HepG2 (cell line): Measurements from ENCODE around the gene RABGAP1L. TPM values are rescaled to one million over a fixed set of nuclear protein-coding genes. Genes with fewer than 3 reads are reported as not detected.

ENCODE experiments used
- CREM ChIP-seq, 2 experiments: sonication (generic) in 1 of 2; formaldehyde crosslinking in 1 of 2; IDR thresholded peaks; 2 replicates each; pipeline versions ENCODE4 v1.4.0 to v1.6.1; 2016 to 2020; ENCODE audit warnings: antibody characterized with exemption in 1 of 2, mild to moderate bottlenecking in 1 of 2, missing genetic modification reagents in 1 of 2
- FOXK2 ChIP-seq: fragments of 450-650 bp; IDR thresholded peaks from 2 replicates; pipeline ENCODE4 v1.6.1; 2016
- GABPA ChIP-seq, 2 experiments: IDR thresholded peaks; 2 replicates each; pipeline ENCODE4 v1.6.1; 2011 to 2016; ENCODE audit warnings: low read depth in 2 of 2, low read length in 1 of 2, missing biosample characterization in 1 of 2, missing genetic modification characterization in 1 of 2
- GATAD2A ChIP-seq: IDR thresholded peaks from 2 replicates; pipeline ENCODE4 v1.6.1; 2016
- GFI1 ChIP-seq: sonication (generic); formaldehyde crosslinking; IDR thresholded peaks from 2 replicates; pipeline ENCODE4 v1.5.0; 2020; ENCODE audit warnings: missing genetic modification reagents, mild to moderate bottlenecking, borderline replicate concordance
- HNRNPUL1 ChIP-seq: fragments of 200-400 bp; formaldehyde crosslinking; IDR thresholded peaks from 2 replicates; pipeline ENCODE4 v1.6.1; 2017; ENCODE audit warnings: low read depth, mild to moderate bottlenecking, low read length, moderate library complexity
- MEIS2 ChIP-seq: sonication (generic); formaldehyde crosslinking; IDR thresholded peaks from 2 replicates; pipeline ENCODE4 v1.9.0; 2021; ENCODE audit warnings: mild to moderate bottlenecking, missing genetic modification reagents
- MZF1 ChIP-seq: sonication (generic); formaldehyde crosslinking; IDR thresholded peaks from 2 replicates; pipeline ENCODE4 v1.8.1; 2023; ENCODE audit warnings: mild to moderate bottlenecking, missing genetic modification reagents, borderline replicate concordance
- NFIC ChIP-seq: IDR thresholded peaks from 2 replicates; pipeline ENCODE4 v1.6.1; 2012; ENCODE audit warnings: mild to moderate bottlenecking, low read length, inconsistent platforms
- POGZ ChIP-seq: sonication (generic); formaldehyde crosslinking; IDR thresholded peaks from 2 replicates; pipeline ENCODE4 v1.4.0; 2020; ENCODE audit warnings: mild to moderate bottlenecking, missing genetic modification reagents
- REXO4 ChIP-seq: sonication (generic); formaldehyde crosslinking; IDR thresholded peaks from 2 replicates; pipeline ENCODE4 v1.8.0; 2022; ENCODE audit warnings: missing genetic modification reagents, mild to moderate bottlenecking, borderline replicate concordance
- SALL2 ChIP-seq: sonication (generic); formaldehyde crosslinking; IDR thresholded peaks from 2 replicates; pipeline ENCODE4 v1.8.1; 2023; ENCODE audit warnings: mild to moderate bottlenecking, missing genetic modification reagents, inconsistent platforms
- SKI ChIP-seq: fragments of 450-650 bp; IDR thresholded peaks from one replicate; pipeline ENCODE4 v1.6.1; 2018; ENCODE audit warnings: mild to moderate bottlenecking; ENCODE audit not compliant: partially characterized antibody
- SNAI1 ChIP-seq: sonication (generic); formaldehyde crosslinking; IDR thresholded peaks from 2 replicates; pipeline ENCODE4 v1.5.0; 2020; ENCODE audit warnings: mild to moderate bottlenecking, missing genetic modification reagents, borderline replicate concordance
- SOX6 ChIP-seq, 2 experiments: fragments of 450-650 bp in 1 of 2; sonication (generic) in 1 of 2; formaldehyde crosslinking in 1 of 2; IDR thresholded peaks; 2 replicates each; pipeline versions ENCODE4 v1.4.0 to v1.6.1; 2017 to 2020; ENCODE audit warnings: antibody characterized with exemption in 1 of 2, mild to moderate bottlenecking in 1 of 2, missing genetic modification reagents in 1 of 2
- XBP1 ChIP-seq: sonication (generic); formaldehyde crosslinking; IDR thresholded peaks from 2 replicates; pipeline ENCODE4 v1.5.0; 2020; ENCODE audit warnings: missing genetic modification reagents
- ZNF12 ChIP-seq: sonication (generic); formaldehyde crosslinking; IDR thresholded peaks from 2 replicates; pipeline ENCODE4 v1.5.0; 2020; ENCODE audit warnings: missing genetic modification reagents
- ZNF350 ChIP-seq: sonication (generic); formaldehyde crosslinking; IDR thresholded peaks from 2 replicates; pipeline ENCODE4 v1.4.0; 2020; ENCODE audit warnings: mild to moderate bottlenecking, low read depth, missing genetic modification reagents, borderline replicate concordance
- ZNF572 ChIP-seq: sonication (generic); formaldehyde crosslinking; IDR thresholded peaks from 2 replicates; pipeline ENCODE4 v1.5.1; 2020; ENCODE audit warnings: mild to moderate bottlenecking, missing genetic modification reagents
- ZNF607 ChIP-seq: sonication (generic); formaldehyde crosslinking; IDR thresholded peaks from 2 replicates; pipeline ENCODE4 v1.5.1; 2020; ENCODE audit warnings: missing genetic modification reagents, mild to moderate bottlenecking, borderline replicate concordance
- ZNF639 ChIP-seq: conservative IDR thresholded peaks from 2 replicates; pipeline ENCODE4 v1.6.1; 2018; ENCODE audit warnings: missing genetic modification reagents
- polyA plus RNA-seq, 8 experiments: library from polyadenylated mRNA; depleted of rRNA in 3 of 8; stranded (reverse) in 7 of 8; unstranded in 1 of 8; fragments of >200 nt; fragmentation: Illumina TruSeq in 4 of 8; extraction: Trizol in 4 of 8; gene quantifications; 2 replicates each; pipeline versions ENCODE4 v1.2.1 to v1.2.3, GENCODE V29; 2011 to 2016; ENCODE audit warnings: low read depth in 4 of 8, missing spikeins in 1 of 8, mixed read lengths in 1 of 8; ENCODE audit not compliant: insufficient read depth in 1 of 8
- total RNA-seq, 5 experiments: library from RNA; depleted of rRNA; stranded (reverse); fragments of >200 nt; fragmentation: Illumina TruSeq; extraction: Trizol; gene quantifications; 2 replicates each; pipeline ENCODE4 v1.2.3, GENCODE V29; 2016; ENCODE audit warnings: low read depth in 1 of 5
- TF ChIP-seq, protein P1 (sequence below): sonication (generic); formaldehyde crosslinking; conservative IDR thresholded peaks from 2 replicates; pipeline ENCODE4 v1.4.0; 2020; ENCODE audit warnings: missing genetic modification reagents
- TF ChIP-seq, protein P2 (sequence below): sonication (generic); formaldehyde crosslinking; IDR thresholded peaks from 2 replicates; pipeline ENCODE4 v1.5.1; 2020; ENCODE audit warnings: missing genetic modification reagents, mild to moderate bottlenecking, borderline replicate concordance
- TF ChIP-seq, protein P3 (sequence below), 2 experiments: fragments of 450-650 bp in 1 of 2; sonication (generic) in 1 of 2; formaldehyde crosslinking; IDR thresholded peaks; 2 replicates each; pipeline versions ENCODE4 v1.5.0 to v1.8.0; 2020 to 2022; ENCODE audit warnings: mild to moderate bottlenecking in 1 of 2, missing genetic modification reagents in 1 of 2

The RABGAP1L gene
- total and polyA plus RNA-seq, 2 of the 13 experiments (the other 11 are each of a cell fraction or from before 2014, with no cell fraction given), result 7.9 to 22.6 TPM

DNA sequence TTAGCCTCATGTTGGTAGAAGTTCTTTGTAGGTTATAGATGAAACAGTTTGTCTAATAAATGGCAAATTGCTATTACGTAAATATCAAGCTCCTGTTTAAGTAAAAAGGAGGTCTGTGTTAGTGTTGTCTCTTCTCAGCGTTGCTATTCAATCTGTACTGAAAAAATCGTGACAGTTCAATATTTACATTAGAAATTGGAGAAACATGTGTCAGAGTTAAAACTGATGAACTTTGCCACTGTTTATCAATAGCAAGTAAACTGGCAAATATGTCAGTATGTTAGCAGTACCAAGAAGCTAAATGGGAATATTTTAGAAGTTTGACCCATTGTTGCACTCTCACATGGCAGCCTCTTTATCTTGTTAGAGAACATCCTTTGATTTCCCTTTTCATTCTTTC lies 506.9 kb downstream of the RABGAP1L start (continued):
- TF ChIP-seq ZNF12 (CRISPR knock-in tag) (0 out of 2 replicates have a peak, but pooled peaks have one; percentile 34), NFIC (peak; percentile 89; the same call in 1 of the 2 replicates), SNAI1 (no peak), ZNF350 (CRISPR knock-in tag) (no peak), GFI1 (CRISPR knock-in tag) (peak; percentile 90), CREM (IDR thresholded peaks at IDR 0.05) (peak; percentile 83), CREM (CRISPR knock-in tag; IDR thresholded peaks at IDR 0.05) (no peak), SOX6 (IDR thresholded peaks at IDR 0.05) (no peak), SOX6 (CRISPR knock-in tag; IDR thresholded peaks at IDR 0.05) (peak; percentile 90), GABPA (IDR thresholded peaks at IDR 0.05; ENCODE audit: low read depth, low read length) (no peak), GABPA (CRISPR knock-in tag; IDR thresholded peaks at IDR 0.05; ENCODE audit: low read depth) (peak; percentile 29; the same call in 1 of the 2 replicates), SALL2 (CRISPR knock-in tag) (no peak), SKI (peak; percentile 34), ZNF607 (CRISPR knock-in tag) (no peak), ZNF572 (CRISPR knock-in tag) (no peak), HNRNPUL1 (no peak), MZF1 (CRISPR knock-in tag) (no peak), ZNF639 (CRISPR knock-in tag) (no peak; the same call in 1 of the 2 replicates), FOXK2 (peak; percentile 73), POGZ (CRISPR knock-in tag) (peak; percentile 68), XBP1 (CRISPR knock-in tag) (0 out of 2 replicates have a peak, but pooled peaks have one; percentile 40), MEIS2 (CRISPR knock-in tag) (peak; percentile 55; the same call in 1 of the 2 replicates), REXO4 (CRISPR knock-in tag) (no peak), GATAD2A (peak; percentile 86)
- TF ChIP-seq, protein P1, sequence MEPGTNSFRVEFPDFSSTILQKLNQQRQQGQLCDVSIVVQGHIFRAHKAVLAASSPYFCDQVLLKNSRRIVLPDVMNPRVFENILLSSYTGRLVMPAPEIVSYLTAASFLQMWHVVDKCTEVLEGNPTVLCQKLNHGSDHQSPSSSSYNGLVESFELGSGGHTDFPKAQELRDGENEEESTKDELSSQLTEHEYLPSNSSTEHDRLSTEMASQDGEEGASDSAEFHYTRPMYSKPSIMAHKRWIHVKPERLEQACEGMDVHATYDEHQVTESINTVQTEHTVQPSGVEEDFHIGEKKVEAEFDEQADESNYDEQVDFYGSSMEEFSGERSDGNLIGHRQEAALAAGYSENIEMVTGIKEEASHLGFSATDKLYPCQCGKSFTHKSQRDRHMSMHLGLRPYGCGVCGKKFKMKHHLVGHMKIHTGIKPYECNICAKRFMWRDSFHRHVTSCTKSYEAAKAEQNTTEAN (CRISPR knock-in tag), result peak; percentile 51; the same call in 1 of the 2 replicates
- TF ChIP-seq, protein P2, sequence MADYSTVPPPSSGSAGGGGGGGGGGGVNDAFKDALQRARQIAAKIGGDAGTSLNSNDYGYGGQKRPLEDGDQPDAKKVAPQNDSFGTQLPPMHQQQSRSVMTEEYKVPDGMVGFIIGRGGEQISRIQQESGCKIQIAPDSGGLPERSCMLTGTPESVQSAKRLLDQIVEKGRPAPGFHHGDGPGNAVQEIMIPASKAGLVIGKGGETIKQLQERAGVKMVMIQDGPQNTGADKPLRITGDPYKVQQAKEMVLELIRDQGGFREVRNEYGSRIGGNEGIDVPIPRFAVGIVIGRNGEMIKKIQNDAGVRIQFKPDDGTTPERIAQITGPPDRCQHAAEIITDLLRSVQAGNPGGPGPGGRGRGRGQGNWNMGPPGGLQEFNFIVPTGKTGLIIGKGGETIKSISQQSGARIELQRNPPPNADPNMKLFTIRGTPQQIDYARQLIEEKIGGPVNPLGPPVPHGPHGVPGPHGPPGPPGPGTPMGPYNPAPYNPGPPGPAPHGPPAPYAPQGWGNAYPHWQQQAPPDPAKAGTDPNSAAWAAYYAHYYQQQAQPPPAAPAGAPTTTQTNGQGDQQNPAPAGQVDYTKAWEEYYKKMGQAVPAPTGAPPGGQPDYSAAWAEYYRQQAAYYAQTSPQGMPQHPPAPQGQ (CRISPR knock-in tag), result no peak
- TF ChIP-seq, protein P3, sequence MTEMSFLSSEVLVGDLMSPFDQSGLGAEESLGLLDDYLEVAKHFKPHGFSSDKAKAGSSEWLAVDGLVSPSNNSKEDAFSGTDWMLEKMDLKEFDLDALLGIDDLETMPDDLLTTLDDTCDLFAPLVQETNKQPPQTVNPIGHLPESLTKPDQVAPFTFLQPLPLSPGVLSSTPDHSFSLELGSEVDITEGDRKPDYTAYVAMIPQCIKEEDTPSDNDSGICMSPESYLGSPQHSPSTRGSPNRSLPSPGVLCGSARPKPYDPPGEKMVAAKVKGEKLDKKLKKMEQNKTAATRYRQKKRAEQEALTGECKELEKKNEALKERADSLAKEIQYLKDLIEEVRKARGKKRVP (CRISPR knock-in tag; IDR thresholded peaks at IDR 0.05), result peak in 1 of 2 experiments; percentile 52; a peak in 1 of 4 replicates
